ENCODE results near the gene MINDY2.
"Not testable (repeated sequence)": the region's sequence is repeated elsewhere in the genome, so short reads cannot be mapped to it uniquely, and the experiment has no call there.

MINDY2 gene

GRCh38 chr15:58830556-58830955, 59.5 kb downstream of the MINDY2 start:
- H3F3A ChIP-seq (ENCODE audit: insufficient read depth): no peaks in the 10 kb centered on the region
- TF ChIP-seq EZH2phosphoT487 (conservative IDR thresholded peaks at IDR 0.05; ENCODE audit: low read length): no peak
- TF ChIP-seq, protein P1, sequence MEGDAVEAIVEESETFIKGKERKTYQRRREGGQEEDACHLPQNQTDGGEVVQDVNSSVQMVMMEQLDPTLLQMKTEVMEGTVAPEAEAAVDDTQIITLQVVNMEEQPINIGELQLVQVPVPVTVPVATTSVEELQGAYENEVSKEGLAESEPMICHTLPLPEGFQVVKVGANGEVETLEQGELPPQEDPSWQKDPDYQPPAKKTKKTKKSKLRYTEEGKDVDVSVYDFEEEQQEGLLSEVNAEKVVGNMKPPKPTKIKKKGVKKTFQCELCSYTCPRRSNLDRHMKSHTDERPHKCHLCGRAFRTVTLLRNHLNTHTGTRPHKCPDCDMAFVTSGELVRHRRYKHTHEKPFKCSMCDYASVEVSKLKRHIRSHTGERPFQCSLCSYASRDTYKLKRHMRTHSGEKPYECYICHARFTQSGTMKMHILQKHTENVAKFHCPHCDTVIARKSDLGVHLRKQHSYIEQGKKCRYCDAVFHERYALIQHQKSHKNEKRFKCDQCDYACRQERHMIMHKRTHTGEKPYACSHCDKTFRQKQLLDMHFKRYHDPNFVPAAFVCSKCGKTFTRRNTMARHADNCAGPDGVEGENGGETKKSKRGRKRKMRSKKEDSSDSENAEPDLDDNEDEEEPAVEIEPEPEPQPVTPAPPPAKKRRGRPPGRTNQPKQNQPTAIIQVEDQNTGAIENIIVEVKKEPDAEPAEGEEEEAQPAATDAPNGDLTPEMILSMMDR (IDR thresholded peaks at IDR 0.05; ENCODE audit: insufficient read depth, low read length, poor library complexity, severe bottlenecking): no peak
- H3K4me3 ChIP-seq (ENCODE audit: insufficient read depth, low read length, poor library complexity, severe bottlenecking): no peak overlapping the region

DNA sequence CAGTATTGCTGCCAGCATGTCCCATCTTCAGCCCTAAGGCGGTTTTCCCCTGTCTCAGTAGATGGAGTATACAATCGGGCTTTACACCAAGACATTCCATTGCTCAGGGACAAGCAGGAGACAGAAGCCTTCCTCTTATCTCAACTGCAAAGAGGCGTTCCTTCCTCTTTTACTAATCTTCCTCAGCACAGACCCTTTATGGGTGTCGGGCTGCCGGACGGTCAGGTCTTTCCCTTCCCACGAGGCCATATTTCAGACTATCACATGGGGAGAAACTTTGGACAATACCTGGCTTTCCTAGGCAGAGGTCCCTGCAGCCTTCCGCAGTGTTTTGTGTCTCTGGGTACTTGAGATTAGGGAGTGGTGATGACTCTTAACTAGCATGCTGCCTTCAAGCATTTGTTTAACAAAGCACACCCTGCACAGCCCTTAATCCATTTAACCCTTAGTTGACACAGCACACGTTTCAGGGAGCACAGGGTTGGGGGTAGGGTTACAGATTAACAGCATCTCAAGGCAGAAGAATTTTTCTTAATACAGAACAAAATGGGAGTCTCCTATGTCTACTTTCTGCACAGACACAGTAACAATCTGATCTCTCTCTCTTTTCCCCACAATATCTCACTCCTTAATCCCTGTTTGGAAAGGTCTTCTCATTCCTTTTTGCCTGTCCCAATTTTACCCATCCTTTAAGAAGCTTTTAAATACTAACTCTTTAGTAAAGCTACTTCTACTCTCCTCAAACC, 62.8 kb downstream of the MINDY2 start:
- H3K4me3 ChIP-seq (ENCODE audit: insufficient read depth, low read length, poor library complexity, severe bottlenecking); H3K27me3 ChIP-seq (ENCODE audit: low read length); H3F3A ChIP-seq (ENCODE audit: insufficient read depth); H3K9me2 ChIP-seq (replicated peaks; ENCODE audit: insufficient read depth, low read length); H3K27ac ChIP-seq (ENCODE audit: low read depth, low read length); H2AFZ ChIP-seq (ENCODE audit: low read depth, low read length, severe bottlenecking); H4K20me1 ChIP-seq (ENCODE audit: low read depth, low read length); H3K9ac ChIP-seq (ENCODE audit: low read length); H3K36me3 ChIP-seq (ENCODE audit: low read length); H3K4me2 ChIP-seq (ENCODE audit: low read depth, low read length, poor library complexity, severe bottlenecking); H3K9me3 ChIP-seq (ENCODE audit: insufficient read depth, low read length); H3K79me2 ChIP-seq (ENCODE audit: insufficient read depth, low read length): not testable (repeated sequence)

More at GRCh38 chr15:58830556-58830955, 59.5 kb downstream of the MINDY2 start:
- H2AFZ ChIP-seq (ENCODE audit: low read depth, low read length, severe bottlenecking): no peak overlapping the region
- no peak overlapping the region for H3K9ac ChIP-seq (ENCODE audit: low read length)
- H3K27ac ChIP-seq (ENCODE audit: low read depth, low read length): no peak overlapping the region
- no peak overlapping the region for H3K4me2 ChIP-seq (ENCODE audit: low read depth, low read length, poor library complexity, severe bottlenecking)
- H4K20me1 ChIP-seq (ENCODE audit: low read depth, low read length): no peaks in the 10 kb centered on the region
- no peaks in the 10 kb centered on the region for H3K27me3 ChIP-seq (ENCODE audit: low read length)
- no peaks in the 10 kb centered on the region for H3K79me2 ChIP-seq (ENCODE audit: insufficient read depth, low read length)
- H3K9me3 ChIP-seq (ENCODE audit: insufficient read depth, low read length): no peaks in the 10 kb centered on the region
- H3K9me2 ChIP-seq (replicated peaks; ENCODE audit: insufficient read depth, low read length): no peaks in the 10 kb centered on the region
- H3K36me3 ChIP-seq (ENCODE audit: low read length): no peaks in the 10 kb centered on the region

- no peak overlapping the region for H3K27ac ChIP-seq (ENCODE audit: low read depth, low read length)
- no peak for TF ChIP-seq EZH2phosphoT487 (conservative IDR thresholded peaks at IDR 0.05; ENCODE audit: low read length)
- TF ChIP-seq, protein P1 (IDR thresholded peaks at IDR 0.05; ENCODE audit: insufficient read depth, low read length, poor library complexity, severe bottlenecking): no peak
- no peaks in the 10 kb centered on the region for H4K20me1 ChIP-seq (ENCODE audit: low read depth, low read length)
Measured at GRCh38 chr15:58839485-58839884, 68.4 kb downstream of the MINDY2 start.

GRCh38 chr15:58840048-58840447, 68.9 kb downstream of the MINDY2 start:
- no peak overlapping the region for H3K27ac ChIP-seq (ENCODE audit: low read depth, low read length)
- H3K27me3 ChIP-seq (ENCODE audit: low read length): no peaks in the 10 kb centered on the region
- H3K4me2 ChIP-seq (ENCODE audit: low read depth, low read length, poor library complexity, severe bottlenecking): no peak overlapping the region
- no peak overlapping the region for H3K9ac ChIP-seq (ENCODE audit: low read length)
- no peak overlapping the region for H3K4me3 ChIP-seq (ENCODE audit: insufficient read depth, low read length, poor library complexity, severe bottlenecking)
- H2AFZ ChIP-seq (ENCODE audit: low read depth, low read length, severe bottlenecking): no peak overlapping the region
- H3K36me3 ChIP-seq (ENCODE audit: low read length): no peaks in the 10 kb centered on the region
- no peaks in the 10 kb centered on the region for H3F3A ChIP-seq (ENCODE audit: insufficient read depth)
- H3K79me2 ChIP-seq (ENCODE audit: insufficient read depth, low read length): no peaks in the 10 kb centered on the region
- no peak for TF ChIP-seq EZH2phosphoT487 (conservative IDR thresholded peaks at IDR 0.05; ENCODE audit: low read length)
- TF ChIP-seq, protein P1 (IDR thresholded peaks at IDR 0.05; ENCODE audit: insufficient read depth, low read length, poor library complexity, severe bottlenecking): no peak
- no peaks in the 10 kb centered on the region for H4K20me1 ChIP-seq (ENCODE audit: low read depth, low read length)
- H3K9me2 ChIP-seq (replicated peaks; ENCODE audit: insufficient read depth, low read length): no peaks in the 10 kb centered on the region
- no peaks in the 10 kb centered on the region for H3K9me3 ChIP-seq (ENCODE audit: insufficient read depth, low read length)

More at GRCh38 chr15:58839485-58839884, 68.4 kb downstream of the MINDY2 start:
- Histone ChIP-seq H3K9ac (ENCODE audit: low read length) (no peak overlapping the region), H2AFZ (ENCODE audit: low read depth, low read length, severe bottlenecking) (no peak overlapping the region), H3K36me3 (ENCODE audit: low read length) (no peaks in the 10 kb centered on the region), H3K79me2 (ENCODE audit: insufficient read depth, low read length) (no peaks in the 10 kb centered on the region), H3K27me3 (ENCODE audit: low read length) (no peaks in the 10 kb centered on the region), H3K9me2 (replicated peaks; ENCODE audit: insufficient read depth, low read length) (no peaks in the 10 kb centered on the region), H3K4me2 (ENCODE audit: low read depth, low read length, poor library complexity, severe bottlenecking) (no peak overlapping the region), H3K4me3 (ENCODE audit: insufficient read depth, low read length, poor library complexity, severe bottlenecking) (no peak overlapping the region), H3K9me3 (ENCODE audit: insufficient read depth, low read length) (no peaks in the 10 kb centered on the region), H3F3A (ENCODE audit: insufficient read depth) (no peaks in the 10 kb centered on the region)
